K562 (cell line): ENCODE measurements around the gene HOXD13. TPM values are rescaled to one million over a fixed set of nuclear protein-coding genes. Genes with fewer than 3 reads are reported as not detected.
A peak's percentile ranks its signal among the peaks of the same experiment; 100 is the strongest.

Source experiments
- ATAC-seq: fragments of 200-7000 bp; cut with Tn5 transposase; 3 replicates; pipeline ENCODE4 v1.9.1; 2020; ENCODE audit warnings: moderate library complexity
- BruUV-seq: library from RNA; stranded (reverse); fragments of 400-500 nt; replicated peaks from 2 replicates; lab custom pipeline; 2021; lab: Mats Ljungman, UMichigan
- CTCF ChIA-PET: fragments of 300-600 bp; formaldehyde crosslinking; extraction: SDS; loops from one replicate; lab custom pipeline; 2021; ENCODE audit warnings: low intra/inter-chr PET ratio; lab: Yijun Ruan, JAX
- POLR2A ChIA-PET: fragments of 300-600, 350-650 bp; sonication (Branson Sonifier 250); formaldehyde crosslinking; extraction: SDS; loops from one replicate; lab custom pipeline; 2021; ENCODE audit warnings: antibody characterized with exemption, inconsistent platforms; lab: Yijun Ruan, JAX
- DNase-seq, 4 experiments: peaks; one replicate each; pipeline versions ENCODE4 v3.0.0 to v3.0.0-alpha.2; 2011 to 2018; ENCODE audit warnings: low spot score in 3 of 4, mixed read lengths in 3 of 4; ENCODE audit errors: extremely low read depth in 1 of 4
- FAIRE-seq: peaks from 2 replicates; lab custom pipeline; 2011; peaks lifted over from hg19 to GRCh38; lab: Jason Lieb, UNC
- H2AFZ ChIP-seq: 2 replicates; pipeline ENCODE4 v1.6.0; 2011; ENCODE audit warnings: low read depth, low read length, control low read depth, inconsistent platforms
- H3K27ac ChIP-seq: fragments of 200-600 bp; 3 replicates; pipeline ENCODE4 v1.8.0; 2011; ENCODE audit warnings: low read depth, mild to moderate bottlenecking, control low read depth, inconsistent platforms, low read length, moderate library complexity, mixed read lengths; ENCODE audit errors: extremely low read depth
- H3K27me3 ChIP-seq, 2 experiments: fragments of 300-600 bp in 1 of 2; 2 replicates in 1 of 2; 3 replicates in 1 of 2; pipeline versions ENCODE4 v1.6.0 to v1.8.0; 2011; ENCODE audit warnings: inconsistent platforms in 2 of 2, low read length in 2 of 2, mild to moderate bottlenecking in 1 of 2, mixed read lengths in 1 of 2, moderate library complexity in 1 of 2; ENCODE audit not compliant: control insufficient read depth in 2 of 2, insufficient read depth in 2 of 2
- H3K36me3 ChIP-seq: fragments of 300-600 bp; 3 replicates; pipeline ENCODE4 v1.8.0; 2011; ENCODE audit warnings: mild to moderate bottlenecking, low read length, inconsistent platforms; ENCODE audit not compliant: control insufficient read depth, insufficient read depth
- H3K4me1 ChIP-seq, 2 experiments: fragments of 200-600 bp in 1 of 2; replicated peaks in 1 of 2; 2 replicates in 1 of 2; 3 replicates in 1 of 2; pipeline versions ENCODE4 v1.5.1 to v1.8.0; 2011; ENCODE audit warnings: inconsistent platforms in 2 of 2, low read length in 2 of 2, mild to moderate bottlenecking in 1 of 2, mixed read lengths in 1 of 2, moderate library complexity in 1 of 2; ENCODE audit not compliant: control insufficient read depth in 2 of 2, insufficient read depth in 2 of 2
- H3K4me2 ChIP-seq: 2 replicates; pipeline ENCODE4 v1.6.1; 2011; ENCODE audit warnings: low read length, control low read depth, inconsistent platforms, mixed read lengths; ENCODE audit not compliant: insufficient read depth
- H3K4me3 ChIP-seq: fragments of 200-600 bp; sonication (generic), shearing (Covaris generic); 2 replicates; pipeline ENCODE4 v1.5.1; 2016; ENCODE audit warnings: control low read depth, inconsistent platforms
- H3K79me2 ChIP-seq: fragments of 200-600 bp; 3 replicates; pipeline ENCODE4 v1.8.0; 2011; ENCODE audit warnings: low read length, inconsistent platforms; ENCODE audit not compliant: control insufficient read depth, insufficient read depth
- H3K9ac ChIP-seq, 2 experiments: 2 replicates each; pipeline versions ENCODE4 v1.6.0 to v1.6.1; 2011; ENCODE audit warnings: low read depth in 2 of 2, low read length in 2 of 2, control low read depth in 1 of 2, inconsistent platforms in 1 of 2, mild to moderate bottlenecking in 1 of 2, mixed read lengths in 1 of 2; ENCODE audit not compliant: insufficient read depth in 1 of 2
- H3K9me1 ChIP-seq: one replicate; pipeline ENCODE4 v1.6.0; 2011; ENCODE audit warnings: inconsistent platforms, mild to moderate bottlenecking, low read length, moderate library complexity; ENCODE audit not compliant: control insufficient read depth, insufficient read depth
- H3K9me3 ChIP-seq: replicated peaks from 2 replicates; pipeline ENCODE4 v1.5.1; 2011; ENCODE audit warnings: low read depth, low read length, inconsistent platforms; ENCODE audit not compliant: control insufficient read depth, insufficient read depth
- H4K20me1 ChIP-seq: replicated peaks from 2 replicates; pipeline ENCODE4 v1.6.1; 2011; ENCODE audit warnings: low read length, inconsistent platforms, mixed read lengths; ENCODE audit not compliant: control insufficient read depth, insufficient read depth
- ATF3 ChIP-seq, 2 experiments: fragments of 450-650 bp in 1 of 2; sonication (generic) in 1 of 2; formaldehyde crosslinking in 1 of 2; IDR thresholded peaks in 1 of 2; conservative IDR thresholded peaks in 1 of 2; 2 replicates each; pipeline versions ENCODE4 v1.6.1 to v1.8.1; 2016 to 2023; ENCODE audit warnings: mild to moderate bottlenecking in 2 of 2, moderate library complexity in 2 of 2, inconsistent platforms in 1 of 2, missing genetic modification reagents in 1 of 2
- CBX8 ChIP-seq: fragments of 200-600 bp; sonication (generic); IDR thresholded peaks from 2 replicates; pipeline ENCODE4 v1.6.1; 2012; ENCODE audit warnings: borderline replicate concordance, mixed run types, low read depth, mild to moderate bottlenecking, moderate library complexity, mixed read lengths, low read length, control low read depth, inconsistent platforms; ENCODE audit not compliant: poor library complexity, severe bottlenecking; ENCODE audit errors: extremely low read depth
- JUN ChIP-seq, 2 experiments: sonication (generic) in 1 of 2; formaldehyde crosslinking in 1 of 2; IDR thresholded peaks; 2 replicates each; pipeline versions ENCODE4 v1.6.1 to v1.8.0; 2012 to 2022; ENCODE audit warnings: borderline replicate concordance in 2 of 2, mild to moderate bottlenecking in 2 of 2, improper control_type of control experiment in 1 of 2, low read depth in 1 of 2, low read length in 1 of 2, missing genetic modification reagents in 1 of 2
- SMAD2 ChIP-seq: fragments of 150-350 bp; IDR thresholded peaks from 2 replicates; pipeline ENCODE4 v1.6.1; 2014; ENCODE audit warnings: low read depth, mild to moderate bottlenecking, low read length
- SMARCA4 ChIP-seq: fragments of 450-650 bp; IDR thresholded peaks from 2 replicates; pipeline ENCODE4 v1.6.1; 2016
- ZNF436 ChIP-seq: fragments of 250-450, 450-650 bp; sonication (Bioruptor Pico); formaldehyde crosslinking; IDR thresholded peaks from 2 replicates; pipeline ENCODE4 v1.7.0; 2020; ENCODE audit warnings: mild to moderate bottlenecking
- WGBS: fragments of 100-300 bp; shearing (Covaris generic); methylation state at CpG from one replicate; pipeline ENCODE4 v1.1.6; 2016; ENCODE audit warnings: low coverage, mixed read lengths; ENCODE audit not compliant: insufficient coverage; ENCODE audit errors: missing lambda C conversion rate; 5-methylcytosine and 5-hydroxymethylcytosine counted together
- in situ Hi-C: fragments of 300-500 bp; cut with MboI; formaldehyde crosslinking; loops from 4 replicates; pipeline ENCODE4 v1.15.0; 2018; ENCODE audit warnings: inconsistent platforms, mixed read lengths
- intact Hi-C: fragments of 100-400 bp; cut with micrococcal nuclease; formaldehyde crosslinking; loops from 2 replicates; pipeline ENCODE4 v1.14.2; 2022
- polyA plus RNA-seq, 8 experiments: library from polyadenylated mRNA; depleted of rRNA in 4 of 8; stranded (reverse) in 5 of 8; unstranded in 3 of 8; fragments of >200 nt; fragmentation: Nextera tagmentation in 2 of 8; fragmentation: Illumina TruSeq in 1 of 8; extraction: Ambion mirVana in 2 of 8; extraction: Trizol in 1 of 8; gene quantifications; 2 replicates each; pipeline versions ENCODE4 v1.2.1 to v1.2.3, GENCODE V29; 2011 to 2014; ENCODE audit warnings: inconsistent platforms in 1 of 8, missing spikeins in 1 of 8
- total RNA-seq, 7 experiments: library from RNA; depleted of rRNA in 6 of 7; stranded (reverse); fragments of >200 nt in 6 of 7; fragmentation: Illumina TruSeq in 2 of 7; extraction: Trizol in 2 of 7; gene quantifications; 2 replicates each; pipeline versions ENCODE4 v1.2.1 to v1.2.3, GENCODE V29; 2011 to 2021; ENCODE audit warnings: low replicate concordance in 1 of 7
- TF ChIP-seq, protein P1 (sequence below), 2 experiments: IDR thresholded peaks in 1 of 2; conservative IDR thresholded peaks in 1 of 2; 2 replicates each; pipeline ENCODE4 v1.6.1; 2016; ENCODE audit warnings: low read depth in 2 of 2, mild to moderate bottlenecking in 1 of 2, missing compliant biosample characterization in 1 of 2, missing genetic modification characterization in 1 of 2, moderate library complexity in 1 of 2

HOXD13 gene
- total and polyA plus RNA-seq, 9 of the 15 experiments (the other 6 are each of a cell fraction or from before 2014, with no cell fraction given): 0.03 to 0.04 TPM; not detected in 7

DNA sequence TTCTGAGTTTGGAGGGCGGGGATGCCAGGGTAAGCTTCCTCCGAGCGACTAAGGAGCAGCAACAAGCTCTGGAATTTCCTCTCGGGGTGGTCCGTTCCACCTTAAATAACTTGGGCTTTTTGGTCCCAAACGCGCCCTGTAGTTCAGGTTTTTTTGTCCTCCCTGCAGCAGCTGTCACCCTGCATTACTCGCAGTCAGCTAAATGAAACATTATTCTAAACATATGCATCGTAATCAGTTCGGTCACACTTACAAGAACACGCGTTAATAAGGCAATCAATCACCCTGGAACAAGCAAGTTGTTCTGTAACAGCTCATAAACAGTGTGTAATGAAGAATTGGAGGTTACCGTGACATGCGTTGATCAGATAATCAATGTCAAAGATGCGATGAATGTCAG is 17.0 kb upstream of the HOXD13 start (continued):
- TF ChIP-seq, protein P1, sequence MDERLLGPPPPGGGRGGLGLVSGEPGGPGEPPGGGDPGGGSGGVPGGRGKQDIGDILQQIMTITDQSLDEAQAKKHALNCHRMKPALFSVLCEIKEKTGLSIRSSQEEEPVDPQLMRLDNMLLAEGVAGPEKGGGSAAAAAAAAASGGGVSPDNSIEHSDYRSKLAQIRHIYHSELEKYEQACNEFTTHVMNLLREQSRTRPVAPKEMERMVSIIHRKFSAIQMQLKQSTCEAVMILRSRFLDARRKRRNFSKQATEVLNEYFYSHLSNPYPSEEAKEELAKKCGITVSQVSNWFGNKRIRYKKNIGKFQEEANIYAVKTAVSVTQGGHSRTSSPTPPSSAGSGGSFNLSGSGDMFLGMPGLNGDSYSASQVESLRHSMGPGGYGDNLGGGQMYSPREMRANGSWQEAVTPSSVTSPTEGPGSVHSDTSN (CRISPR knock-in tag; IDR thresholded peaks at IDR 0.05; ENCODE audit: low read depth): no peak
- TF ChIP-seq, protein P1 (tag; conservative IDR thresholded peaks at IDR 0.05; ENCODE audit: low read depth): 0 out of 2 replicates have a peak, but pooled peaks have one; percentile 20
- TF ChIP-seq, all 486 proteins: peak for 10

GRCh38 chr2:176076063-176076462 is 16.5 kb upstream of the HOXD13 start:
- in situ Hi-C loops: loop anchor here (10.0 to 25.0 kb wide), 2 partner anchors 391 to 1039 kb away; no protein-coding TSS in a partner anchor
- Histone ChIP-seq H3K9me1 (no peaks in the 10 kb centered on the region), H3K4me1 (peaks cover 3 to 30% of the 10 kb centered on the region in 2 experiments; a peak in 3 of 5 replicates), H3K9me3 (peaks cover 4% of the 10 kb centered on the region; the same call in 1 of the 2 replicates), H3K36me3 (no peaks in the 10 kb centered on the region), H3K79me2 (no peaks in the 10 kb centered on the region), H4K20me1 (no peaks in the 10 kb centered on the region; the same call in 1 of the 2 replicates), H3K4me2 (no peak overlapping the region), H3K27me3 (peaks cover 57 to 62% of the 10 kb centered on the region in 2 experiments), H3K4me3 (no peak overlapping the region), H3K27ac (no peak overlapping the region), H3K9ac (no peak overlapping the region), H2AFZ (no peak overlapping the region)
- ChIA-PET POLR2A (no interaction called here), CTCF (interaction anchor here (0.7 kb wide), 1 partner anchor 719 kb away, joined by 3 read pairs; no protein-coding TSS in a partner anchor)
- DNase-seq: no peak
- BruUV-seq: no TSS peak
- ATAC-seq: no peak
- WGBS: 0% methylated on average over 6 of the region's 7 CpGs
- no peak for FAIRE-seq
- intact Hi-C loops: loop anchor here (10.0 kb wide), 1 partner anchor 211 kb away; no protein-coding TSS in a partner anchor
- no peak for TF ChIP-seq ATF3 (IDR thresholded peaks at IDR 0.05)
- no peak for TF ChIP-seq ATF3 (CRISPR knock-in tag; conservative IDR thresholded peaks at IDR 0.05)
- no peak for TF ChIP-seq SMARCA4
- TF ChIP-seq SMAD2: no peak
- peak; percentile 93 for TF ChIP-seq CBX8
- TF ChIP-seq JUN (IDR thresholded peaks at IDR 0.05; ENCODE audit: borderline replicate concordance, low read depth, low read length): no peak
- no peak for TF ChIP-seq JUN (CRISPR knock-in tag; IDR thresholded peaks at IDR 0.05; ENCODE audit: borderline replicate concordance)
- no peak for TF ChIP-seq ZNF436 (CRISPR knock-in tag)
